Psoas muscle (tissue), 8 donors: ENCODE data around the gene ACTN4. TPM values are rescaled to one million over a fixed set of nuclear protein-coding genes. Genes with fewer than 3 reads are reported as not detected.
A peak's percentile ranks its signal among the peaks of the same experiment; 100 is the strongest.

ENCODE experiments used
- ATAC-seq, 4 donors: fragments of 200-7000 bp; cut with Tn5 transposase; one replicate each; pipeline ENCODE4 v1.9.1; 2020; ENCODE audit warnings: moderate library complexity in 3 of 4, mild to moderate bottlenecking in 2 of 4
- DNase-seq, 2 donors: peaks; one replicate each; pipeline ENCODE4 v3.0.0-alpha.2; 2020
- H3K27ac ChIP-seq: fragments of 200-600 bp; one replicate; pipeline ENCODE4 v1.8.0; 2022
- H3K27me3 ChIP-seq, 3 donors: fragments of 200-600 bp in 1 of 3; one replicate each; pipeline versions ENCODE4 v1.6.1 to v1.8.0; 2013 to 2022; ENCODE audit warnings: low read length in 2 of 3, mild to moderate bottlenecking in 2 of 3, moderate library complexity in 1 of 3; ENCODE audit not compliant: insufficient read depth in 3 of 3
- H3K36me3 ChIP-seq, 2 donors: fragments of 200-600 bp in 1 of 2; one replicate each; pipeline versions ENCODE4 v1.6.1 to v1.8.0; 2013 to 2022; ENCODE audit warnings: low read depth in 1 of 2, mild to moderate bottlenecking in 1 of 2, moderate library complexity in 1 of 2; ENCODE audit not compliant: insufficient read depth in 1 of 2
- H3K4me1 ChIP-seq: fragments of 200-600 bp; one replicate; pipeline ENCODE4 v1.8.0; 2022
- H3K4me3 ChIP-seq: fragments of 200-600 bp; one replicate; pipeline ENCODE4 v1.8.0; 2022; ENCODE audit warnings: mild to moderate bottlenecking
- H3K9me3 ChIP-seq: fragments of 200-600 bp; one replicate; pipeline ENCODE4 v1.8.0; 2022
- CTCF ChIP-seq: fragments of 200-600 bp; IDR thresholded peaks from one replicate; pipeline ENCODE4 v1.8.0; 2022; ENCODE audit warnings: antibody characterized with exemption
- WGBS, 3 donors: extraction: QIAGEN DNeasy Blood & Tissue Kit; methylation state at CpG; one replicate each; pipeline versions ENCODE4 v1.1.6 to v1.1.7; 2013; 5-methylcytosine and 5-hydroxymethylcytosine counted together
- intact Hi-C, 2 donors: fragments of 100-400 bp; cut with DNase I; formaldehyde crosslinking; loops; one replicate each; pipeline versions ENCODE4 v1.11.0 to v1.14.2; 2022
- polyA plus RNA-seq, 3 donors: library from polyadenylated mRNA; stranded (reverse); fragments of 200-250 nt; gene quantifications; one replicate each; pipeline ENCODE4 v1.2.3, GENCODE V29; 2013
- total RNA-seq, 4 donors: library from RNA; stranded (reverse); fragmentation: NEBNext Ultra II Directional in 2 of 4; extraction: Animal tissue kit (Norgen Biotek cat#: 25700) in 2 of 4; gene quantifications; one replicate each; pipeline versions ENCODE4 v1.2.1 to v1.2.4, GENCODE V29; 2021 to 2023
- donor health status: healthy with polysubstance abuse.
- donor health status: DM: no; HTN: no; CAD: no; lungs with moderate emphysema.
- donor health status: Bipolar disorder and iron deficiency.
- donor health status: healthy.
- donor health status: DM: yes; HTN: yes; CAD: no.
- donor health status: DM: no; HTN: no; CAD: no.
- donor health status: DM: no; HTN: no; CAD: no.
- donor health status: DM: yes; HTN: yes; CAD: no.

Gene ACTN4
- total and polyA plus RNA-seq, 7 donors: 38.3 to 127 (median 79.9) TPM

GRCh38 chr19:38773469-38774177, 126.2 kb downstream of the ACTN4 start, which contains the start of gene LGALS7:
LGALS7 (minus strand) TSS chr19:38773517; CDS start chr19:38773492, 25 bp downstream.
- intact Hi-C loops: loop anchor here in 1 of 2 donors (2.0 kb wide), 1 partner anchor 21 kb away; no protein-coding TSS in a partner anchor
- no peak within 1 kb of the TSS for H3K4me3 ChIP-seq
- TF ChIP-seq CTCF: no peak
- peak in 1 of 2 donors; percentile 23 for DNase-seq
- H3K27me3 ChIP-seq: peaks cover 0 to 7% (median 0%) of the 10 kb centered on the region in 3 donors
- H3K36me3 ChIP-seq: no peaks in the 10 kb centered on the region
- no peak within 1 kb of the TSS for H3K27ac ChIP-seq
- no peaks in the 10 kb centered on the region for H3K9me3 ChIP-seq
- no peak for ATAC-seq
- WGBS, 3 donors: 77 to 91% (median 78%) methylated on average over 9 to 10 of the region's 14 CpGs
- no peaks in the 10 kb centered on the region for H3K4me1 ChIP-seq

- WGBS, 3 donors: 80 to 91% (median 83%) methylated on average over 12 to 13 of the region's 13 CpGs
- no peak overlapping the region for H3K4me3 ChIP-seq
- no peak for TF ChIP-seq CTCF
- H3K27me3 ChIP-seq: peaks cover 0 to 6% (median 0%) of the 10 kb centered on the region in 3 donors
- no peaks in the 10 kb centered on the region for H3K36me3 ChIP-seq
- H3K4me1 ChIP-seq: no peaks in the 10 kb centered on the region
- ATAC-seq (no peak), DNase-seq (peak in 1 of 2 donors; percentile 26)
- H3K9me3 ChIP-seq: no peaks in the 10 kb centered on the region
- H3K27ac ChIP-seq: no peak overlapping the region
- intact Hi-C loops: loop anchor here in 1 of 2 donors (2.0 kb wide), 1 partner anchor 20 kb away; no protein-coding TSS in a partner anchor
Observed at GRCh38 chr19:38774181-38774950, 126.9 kb downstream of the ACTN4 start.

GRCh38 chr19:38778733-38779132, 131.3 kb downstream of the ACTN4 start:
- intact Hi-C loops: no loop called here
- WGBS, 3 donors: 47 to 62% (median 57%) methylated on average over 7 of the region's 7 CpGs
- H3K36me3 ChIP-seq: no peaks in the 10 kb centered on the region
- no peak for TF ChIP-seq CTCF
- ATAC-seq (no peak), DNase-seq (peak in 1 of 2 donors; percentile 26)
- H3K4me3 ChIP-seq: no peak overlapping the region
- H3K9me3 ChIP-seq: no peaks in the 10 kb centered on the region
- H3K27ac ChIP-seq: no peak overlapping the region
- no peaks in the 10 kb centered on the region for H3K27me3 ChIP-seq
- H3K4me1 ChIP-seq: no peaks in the 10 kb centered on the region

GRCh38 chr19:38780443-38780842, 133.0 kb downstream of the ACTN4 start:
- no peak for ATAC-seq
- intact Hi-C loops: loop anchor here in 1 of 2 donors (5.0 kb wide), 1 partner anchor 37 kb away; no protein-coding TSS in a partner anchor
- no peak for TF ChIP-seq CTCF
- Histone ChIP-seq H3K4me3 (no peak overlapping the region), H3K4me1 (no peaks in the 10 kb centered on the region), H3K36me3 (no peaks in the 10 kb centered on the region), H3K9me3 (no peaks in the 10 kb centered on the region), H3K27me3 (no peaks in the 10 kb centered on the region), H3K27ac (no peak overlapping the region)
- WGBS, 3 donors: 86 to 94% (median 89%) methylated on average over 7 of the region's 7 CpGs
- peak in 1 of 2 donors; percentile 4 for DNase-seq
